Stimulated activated CD4-positive, alpha-beta T cell treated with anti-CD3 and anti-CD28 coated beads, Interleukin-12 subunit alpha, Interleukin-12 subunit beta, amount 100 ng/mL, for 4 hours (primary cell): Measurements from ENCODE around the gene EEF2.
"Not testable (repeated sequence)": the region's sequence is repeated elsewhere in the genome, so short reads cannot be mapped to it uniquely, and the experiment has no call there.

Experiments used
- DNase-seq: peaks from one replicate; pipeline ENCODE4 v3.0.0-alpha.2; 2020

Gene EEF2

GRCh38 chr19:3968556-3969434 lies 16.5 kb downstream of the EEF2 start:
- DNase-seq = no peak

- not testable (repeated sequence) for DNase-seq
Observed at GRCh38 chr19:3967983-3968382, 17.3 kb downstream of the EEF2 start.

- DNase-seq = no peak
Observed at GRCh38 chr19:3966051-3967017, 18.9 kb downstream of the EEF2 start.

- DNase-seq = no peak
Observed at GRCh38 chr19:3964256-3965194, 20.7 kb downstream of the EEF2 start.

- DNase-seq = no peak
Observed at GRCh38 chr19:3963458-3964255, 21.6 kb downstream of the EEF2 start.

GRCh38 chr19:3961007-3961406 lies 24.3 kb downstream of the EEF2 start:
- no peak for DNase-seq

GRCh38 chr19:3959766-3960131 lies 25.5 kb downstream of the EEF2 start:
- no peak for DNase-seq

GRCh38 chr19:3958836-3959765 lies 26.2 kb downstream of the EEF2 start:
- no peak for DNase-seq

GRCh38 chr19:3955688-3956087 lies 29.6 kb downstream of the EEF2 start:
- DNase-seq = no peak

- DNase-seq = not testable (repeated sequence)
Observed at GRCh38 chr19:3955276-3955675, 30.0 kb downstream of the EEF2 start.

GRCh38 chr19:3954107-3954506 lies 31.2 kb downstream of the EEF2 start:
- no peak for DNase-seq

GRCh38 chr19:3952755-3953276 lies 32.4 kb downstream of the EEF2 start:
- not testable (repeated sequence) for DNase-seq

- DNase-seq = no peak
Observed at GRCh38 chr19:3950871-3951861, 34.1 kb downstream of the EEF2 start.

GRCh38 chr19:3949997-3950859 lies 35.0 kb downstream of the EEF2 start:
- no peak for DNase-seq

- DNase-seq = no peak
Observed at GRCh38 chr19:3949294-3949693, 36.0 kb downstream of the EEF2 start.

- not testable (repeated sequence) for DNase-seq
Observed at GRCh38 chr19:3947316-3947933, 37.8 kb downstream of the EEF2 start.

GRCh38 chr19:3945838-3946237 lies 39.4 kb downstream of the EEF2 start:
- no peak for DNase-seq
